SK-MEL-5 (cell line): Measurements from ENCODE around the gene TMEM204. TPM values are rescaled to one million over a fixed set of nuclear protein-coding genes. Genes with fewer than 3 reads are reported as not detected.

Source experiments
- DNase-seq: peaks from one replicate; pipeline ENCODE4 v3.0.0-alpha.2; 2016; ENCODE audit warnings: low read depth, low spot score
- in situ Hi-C: cut with HindIII; loops from 2 replicates; pipeline ENCODE4 v1.10.0; 2016; ENCODE audit warnings: low sequenced_read_pairs, high pct_unique_total_duplicates, low pct_unique_long_range_greater_than_20kb
- polyA plus RNA-seq, 2 experiments: library from polyadenylated mRNA; depleted of rRNA; stranded (reverse); fragments of >200 nt; gene quantifications; 2 replicates each; pipeline ENCODE4 v1.2.3, GENCODE V29; 2015
- total RNA-seq: library from RNA; depleted of rRNA; stranded (reverse); fragments of >200 nt; shearing (Covaris generic); gene quantifications from 2 replicates; pipeline ENCODE4 v1.2.3, GENCODE V29; 2014; rRNA removed

TMEM204 gene
- not detected in 2 replicates for total RNA-seq
- not detected in 2 replicates for polyA plus RNA-seq (2015; cell fraction: cytosol; rRNA removed)
- polyA plus RNA-seq (2015; cell fraction: nucleus; rRNA removed): not detected in 2 replicates

DNA sequence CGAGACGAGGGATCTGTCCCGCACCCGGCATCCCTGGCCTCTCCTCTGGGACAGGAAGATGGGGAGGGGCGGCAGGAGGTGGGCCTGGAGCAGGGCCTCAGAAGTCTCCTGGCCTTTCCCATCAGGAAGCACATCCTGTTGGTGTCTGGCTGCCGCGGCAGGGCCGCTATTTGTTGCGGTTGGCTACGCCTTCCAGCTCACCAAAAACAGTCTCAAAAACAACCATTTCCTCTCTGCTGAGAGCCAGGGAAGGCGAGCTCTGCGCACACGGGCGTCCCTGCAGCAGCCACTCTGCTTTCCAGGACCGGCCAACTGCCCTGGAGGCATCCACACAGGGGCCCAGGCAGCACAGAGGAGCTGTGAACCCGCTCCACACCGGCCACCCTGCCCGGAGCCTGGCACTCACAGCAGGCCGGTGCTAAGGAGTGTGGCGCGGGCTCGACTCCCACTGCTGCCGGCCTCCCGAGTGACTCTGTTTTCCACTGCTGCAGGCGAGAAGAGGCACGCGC, at the start of gene TMEM204:
TSS of gene TMEM204 (plus strand) at position 224 of the 509 bp plus-strand sequence. CDS start 610 bp downstream, outside the sequence.
- no peak for DNase-seq
- in situ Hi-C loops: no loop called here

DNA sequence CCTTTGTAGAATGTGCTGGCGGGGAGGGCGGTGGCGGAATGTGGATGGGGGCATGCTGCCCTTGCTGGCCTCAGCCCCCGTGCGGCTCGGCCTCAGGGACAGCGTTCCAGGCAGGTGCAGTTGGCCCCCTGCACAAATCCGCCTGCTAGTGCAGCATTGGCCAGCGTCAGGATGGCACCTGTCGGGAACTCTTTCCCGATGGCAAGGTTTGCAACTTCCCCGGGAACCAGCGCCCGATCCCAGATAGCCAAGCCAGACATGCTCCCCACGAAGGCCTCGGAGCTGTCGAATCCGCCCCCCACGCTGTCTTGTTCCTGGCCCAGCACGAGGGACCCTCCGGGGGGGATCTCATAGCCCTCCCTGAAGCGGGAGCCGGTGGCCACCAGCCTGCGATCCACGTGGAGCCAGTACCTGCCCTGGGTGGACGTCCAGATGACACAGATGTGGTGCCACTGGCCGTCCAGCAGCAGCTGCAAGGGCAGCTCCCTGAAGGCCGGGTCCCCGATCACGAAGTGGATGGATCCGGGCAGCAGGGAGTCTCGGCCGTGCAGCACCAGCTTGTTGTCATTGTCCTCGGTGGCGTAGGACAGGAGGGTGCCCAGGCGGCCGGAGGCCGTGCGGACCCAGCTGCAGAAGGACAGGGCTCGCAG, 47.5 kb upstream of the TMEM204 start:
- no peak for DNase-seq
- in situ Hi-C loops: no loop called here

DNA sequence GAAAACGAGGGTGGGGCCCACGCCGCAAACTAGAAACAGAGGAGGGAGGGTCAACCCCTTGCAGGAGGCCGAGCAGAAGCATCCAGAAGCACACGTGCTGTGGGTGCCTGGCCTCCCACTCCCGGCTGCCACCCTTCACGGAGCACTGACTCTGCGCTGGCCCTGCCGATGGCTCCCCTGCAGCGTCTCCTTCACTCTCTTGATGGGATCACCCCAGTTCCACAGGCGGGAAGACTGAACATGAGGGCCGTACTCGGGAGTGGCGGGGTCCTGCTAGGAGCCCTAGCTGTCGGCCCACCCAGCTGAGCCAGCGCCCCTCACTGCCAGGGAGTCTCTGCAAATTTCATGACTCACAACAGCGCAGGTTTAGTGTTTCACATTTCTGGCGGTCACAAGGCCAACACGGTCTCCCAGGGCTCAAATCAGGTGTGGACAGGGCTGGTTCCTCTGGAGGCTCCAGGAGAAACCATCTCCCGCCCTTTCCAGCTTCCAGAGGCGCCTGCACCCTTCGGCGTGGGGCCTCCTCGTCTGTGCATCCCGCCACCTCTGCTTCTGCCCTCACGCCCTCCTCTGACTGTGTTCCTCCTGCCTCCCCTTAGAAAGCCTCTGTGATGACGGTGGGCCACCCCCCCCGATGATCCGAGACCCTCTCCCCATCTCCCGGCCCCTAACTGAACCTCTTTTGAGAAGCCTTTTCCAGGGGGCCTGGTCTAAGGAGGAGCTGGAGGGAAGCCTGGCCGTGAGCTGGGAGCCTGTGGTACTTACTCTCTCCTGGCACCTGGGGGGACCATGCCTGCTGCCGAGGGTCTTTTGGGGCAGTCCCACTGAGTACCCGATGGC, 46.7 kb upstream of the TMEM204 start:
- no peak for DNase-seq
- in situ Hi-C loops: no loop called here

DNA sequence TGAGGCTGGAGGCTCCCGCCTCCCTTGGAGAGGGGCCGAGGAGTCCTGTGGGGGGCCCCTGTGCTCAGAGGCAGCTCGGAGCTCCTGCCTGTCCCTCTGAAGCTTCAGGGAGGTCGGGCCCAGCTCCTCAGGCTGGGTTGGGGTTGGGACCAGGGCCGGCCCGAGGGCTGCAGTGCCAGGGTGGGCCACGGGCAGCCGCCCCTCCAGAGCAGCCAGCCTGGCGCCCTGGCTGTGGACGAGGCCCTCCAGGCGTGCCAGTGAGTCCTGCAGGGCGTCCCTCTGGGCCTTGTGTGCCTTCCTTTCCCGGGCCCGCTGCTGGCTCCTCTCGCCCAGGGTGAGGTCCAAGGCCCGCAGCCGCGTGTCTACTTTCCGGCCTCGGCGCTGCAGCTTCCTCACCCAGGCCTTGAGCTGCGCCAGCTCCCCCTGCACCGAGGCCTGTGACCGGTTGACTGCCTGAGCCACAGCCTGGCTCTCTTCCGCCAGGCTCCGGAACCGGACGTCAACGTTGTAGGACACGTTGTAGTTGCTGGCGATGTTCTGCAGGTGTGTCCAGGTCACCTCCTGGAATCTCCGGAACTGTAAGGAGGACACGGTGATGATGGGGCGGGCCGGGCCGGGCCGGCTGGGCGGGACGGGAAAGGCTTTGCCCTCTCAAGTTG, 45.9 kb upstream of the TMEM204 start:
- DNase-seq: no peak
- in situ Hi-C loops: no loop called here

DNA sequence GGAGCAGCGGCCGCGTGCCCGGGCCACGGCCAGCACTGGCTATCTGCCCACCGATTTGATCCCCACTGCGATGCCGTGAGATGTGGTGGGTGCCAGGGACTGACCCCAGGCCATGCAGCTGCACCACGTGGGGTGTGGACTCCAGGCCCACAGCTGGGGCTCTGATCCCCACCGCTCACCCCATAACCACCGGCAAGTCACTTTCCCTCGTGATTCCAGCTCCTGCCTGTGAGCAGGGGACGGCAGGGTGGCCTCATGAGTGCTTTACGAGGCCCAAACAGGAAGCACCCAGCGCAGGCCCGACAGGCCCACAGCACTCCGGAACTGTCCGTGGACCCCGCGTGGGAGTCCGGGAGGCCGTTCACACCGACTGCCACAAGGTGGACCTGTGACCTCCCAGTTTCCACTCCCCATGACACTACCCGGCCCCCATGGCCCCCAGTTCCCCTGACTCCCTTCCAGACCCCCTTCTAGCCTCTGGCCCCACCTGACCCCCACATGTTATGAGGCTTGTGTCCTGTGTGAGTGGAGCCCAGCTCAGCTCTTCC, 45.3 kb upstream of the TMEM204 start:
- DNase-seq: no peak
- in situ Hi-C loops: no loop called here

DNA sequence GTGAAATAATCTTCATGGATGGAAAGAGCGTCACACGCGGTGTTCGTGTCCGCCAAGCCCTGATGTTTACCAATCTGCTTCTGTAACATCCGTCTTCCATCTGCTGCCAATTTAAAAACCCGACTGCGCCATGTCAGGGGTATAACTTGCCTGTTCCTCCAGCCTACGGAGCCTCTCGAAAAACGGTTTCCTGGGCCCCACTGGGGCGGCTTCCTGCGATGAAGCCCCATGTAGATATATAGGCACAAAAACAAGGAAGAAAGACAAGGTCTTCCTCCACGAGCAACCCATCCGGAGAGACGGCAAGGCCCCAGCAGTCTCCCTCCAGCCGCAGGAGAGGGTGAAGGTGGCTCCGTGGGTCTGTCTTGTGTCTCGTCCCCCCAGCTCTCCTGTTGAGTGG, 44.8 kb upstream of the TMEM204 start, which contains the start of gene PTX4:
TSS of gene PTX4 (minus strand) at position 326 of the 400 bp plus-strand sequence. CDS start at position 291, 35 bp downstream.
- in situ Hi-C loops: no loop called here
- no peak for DNase-seq

DNA sequence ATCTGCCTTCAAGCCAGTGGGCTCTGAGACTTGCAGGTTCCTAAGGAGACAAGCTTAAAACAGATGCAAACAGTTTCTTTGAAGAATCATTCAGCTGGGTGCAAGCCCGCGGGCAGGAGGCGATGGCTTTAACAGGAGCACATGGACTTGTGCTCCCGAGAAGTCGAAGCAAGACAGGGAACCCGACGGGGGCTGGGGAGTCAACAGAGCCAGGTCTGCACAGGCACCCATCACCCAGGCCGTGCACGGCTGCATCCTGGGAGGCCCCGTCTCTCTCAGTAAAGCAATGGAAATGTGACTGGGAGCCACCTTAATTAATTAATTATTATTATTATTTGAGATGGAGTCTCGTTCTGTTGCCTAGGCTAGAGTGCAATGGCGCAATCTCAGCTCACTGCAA, 44.4 kb upstream of the TMEM204 start:
- in situ Hi-C loops: no loop called here
- DNase-seq: no peak

DNA sequence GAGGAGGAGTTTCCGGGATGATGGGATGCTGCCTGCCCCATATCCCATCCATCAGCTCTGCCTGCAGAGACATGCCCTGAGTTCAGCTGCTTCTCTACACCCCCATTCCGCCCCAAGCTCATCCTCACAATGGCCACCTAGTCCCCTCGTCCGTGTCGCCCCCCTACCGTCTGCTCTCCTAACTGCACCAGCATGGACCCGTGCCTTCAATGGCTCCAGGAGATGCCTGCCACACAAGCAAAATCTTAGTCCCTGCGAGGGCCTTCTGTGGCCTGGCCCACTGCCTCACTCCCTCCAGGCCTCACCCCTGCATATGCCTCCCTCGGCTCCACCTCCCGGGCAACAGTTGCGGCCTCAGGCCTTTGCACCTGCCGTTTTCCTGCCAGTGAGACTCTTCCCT, 42.1 kb upstream of the TMEM204 start:
- DNase-seq: no peak
- in situ Hi-C loops: no loop called here

DNA sequence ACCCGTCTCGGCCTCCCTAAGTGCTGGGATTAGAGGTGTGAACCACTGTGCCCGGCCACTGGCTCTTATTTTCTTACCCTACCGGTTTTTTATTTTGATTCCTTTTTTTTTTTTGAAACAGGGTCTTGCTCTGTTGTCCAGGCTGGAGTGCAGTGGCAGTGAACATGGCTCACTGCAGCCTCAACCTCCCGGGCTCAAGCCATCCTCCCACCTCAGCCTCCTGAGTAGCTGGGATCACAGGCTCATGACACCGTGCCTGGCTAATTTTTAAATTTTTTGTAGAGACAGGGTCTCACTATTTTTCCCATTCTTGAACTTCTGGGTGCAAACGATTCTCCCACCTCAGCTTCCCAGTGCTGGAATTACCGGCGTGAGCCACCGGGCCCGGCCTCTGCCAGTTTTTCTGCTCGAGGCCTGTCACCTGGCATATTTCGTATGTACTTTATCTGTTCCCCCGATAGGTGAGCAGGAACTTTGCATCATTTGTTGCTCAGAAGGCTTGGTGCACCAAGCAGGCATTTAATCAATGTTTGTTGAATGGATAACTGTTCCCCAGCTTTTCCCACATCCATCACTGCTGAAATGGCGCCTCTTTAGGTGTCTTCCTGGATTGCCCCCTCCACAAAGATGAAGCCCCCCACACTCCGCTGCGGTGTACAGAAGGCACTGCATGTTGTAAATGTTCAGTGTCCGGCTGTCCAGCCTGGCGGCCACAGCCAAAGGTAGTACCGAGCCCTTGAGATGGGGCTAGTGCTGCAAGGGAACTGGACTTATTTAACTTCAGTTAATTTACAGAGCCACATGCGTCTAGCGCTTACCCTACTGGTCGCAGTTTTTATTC, 41.2 kb upstream of the TMEM204 start:
- in situ Hi-C loops: no loop called here
- DNase-seq: no peak

DNA sequence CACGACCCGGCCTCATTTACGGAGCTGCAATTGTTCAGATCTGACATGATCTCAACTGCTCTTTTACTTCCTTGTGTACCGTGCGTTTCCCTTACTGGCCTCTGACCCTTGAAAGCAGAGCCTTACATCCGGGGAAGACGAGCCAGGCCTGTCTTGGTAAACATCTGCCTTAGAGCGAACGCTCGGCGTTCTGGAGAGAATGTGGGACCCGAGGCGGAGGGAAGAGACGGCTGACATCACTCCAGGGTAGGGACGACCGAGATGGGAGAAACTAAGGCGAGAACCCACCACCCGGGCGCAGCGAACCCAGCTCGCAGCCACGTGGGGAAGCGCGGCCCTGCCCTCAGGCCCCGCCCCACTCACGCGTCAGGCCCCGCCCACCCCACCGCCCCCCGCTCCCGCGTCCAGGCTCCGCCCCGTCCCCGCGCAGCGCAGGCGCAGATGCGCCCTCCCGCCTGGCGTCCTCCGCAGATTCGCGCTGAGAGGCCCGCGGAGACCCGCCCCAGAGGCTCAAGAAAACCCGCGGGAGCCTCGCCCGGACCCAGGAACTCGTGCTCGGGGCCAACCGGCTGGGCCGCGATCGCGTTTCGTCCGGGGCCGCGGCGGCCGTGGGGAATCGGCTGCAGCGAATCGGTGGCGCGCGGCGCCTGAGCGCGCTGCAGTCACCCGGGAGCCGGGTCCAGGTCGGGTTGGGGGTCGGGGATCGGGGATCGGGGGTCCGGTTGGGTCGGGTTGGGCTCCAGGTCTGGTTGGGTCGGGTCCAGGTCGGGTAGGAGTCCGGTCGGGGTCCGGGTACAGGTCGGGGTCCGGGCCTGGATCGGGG, 40.3 kb upstream of the TMEM204 start, which contains the start of gene TELO2:
TSS of gene TELO2 (plus strand) at position 438 of the 823 bp plus-strand sequence. CDS start 922 bp downstream, outside the sequence.
- in situ Hi-C loops: no loop called here
- peak; percentile 65 for DNase-seq

DNA sequence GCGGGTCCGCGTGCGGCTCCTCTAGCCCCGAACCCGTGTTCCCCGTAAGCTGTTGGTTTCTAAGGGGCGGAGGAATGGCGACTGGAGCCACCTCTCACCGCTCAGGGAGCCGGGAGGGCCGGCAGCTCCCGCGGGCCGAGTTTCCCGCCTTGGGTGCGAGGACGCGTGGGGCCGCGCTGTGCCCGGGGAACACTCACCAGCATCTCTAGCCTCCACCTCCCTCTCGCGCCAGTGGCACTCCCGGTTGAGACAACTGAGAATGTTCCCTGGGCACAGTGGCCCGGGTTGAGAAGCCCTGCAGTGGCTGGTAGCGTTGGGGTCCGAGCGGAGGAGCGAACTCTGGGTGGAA, 39.7 kb upstream of the TMEM204 start:
- in situ Hi-C loops: no loop called here
- no peak for DNase-seq

DNA sequence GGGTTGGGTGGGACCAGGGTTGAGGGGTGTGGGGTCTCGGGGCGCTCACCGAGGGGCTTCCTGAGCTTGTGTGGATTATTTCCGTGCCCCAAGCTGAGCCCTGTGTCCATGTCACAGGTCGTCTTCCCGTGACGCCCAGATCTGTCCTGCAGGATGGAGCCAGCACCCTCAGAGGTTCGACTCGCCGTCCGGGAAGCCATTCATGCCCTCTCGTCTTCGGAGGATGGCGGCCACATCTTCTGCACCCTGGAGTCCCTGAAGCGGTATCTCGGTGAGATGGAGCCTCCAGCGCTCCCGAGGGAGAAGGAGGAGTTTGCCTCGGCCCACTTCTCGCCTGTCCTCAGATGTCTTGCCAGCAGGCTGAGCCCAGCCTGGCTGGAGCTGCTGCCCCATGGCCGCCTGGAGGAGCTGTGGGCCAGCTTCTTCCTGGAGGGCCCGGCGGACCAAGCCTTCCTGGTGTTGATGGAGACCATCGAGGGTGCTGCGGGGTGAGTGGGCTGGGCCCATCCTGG, 39.3 kb upstream of the TMEM204 start:
- in situ Hi-C loops: no loop called here
- peak; percentile 61 for DNase-seq

DNA sequence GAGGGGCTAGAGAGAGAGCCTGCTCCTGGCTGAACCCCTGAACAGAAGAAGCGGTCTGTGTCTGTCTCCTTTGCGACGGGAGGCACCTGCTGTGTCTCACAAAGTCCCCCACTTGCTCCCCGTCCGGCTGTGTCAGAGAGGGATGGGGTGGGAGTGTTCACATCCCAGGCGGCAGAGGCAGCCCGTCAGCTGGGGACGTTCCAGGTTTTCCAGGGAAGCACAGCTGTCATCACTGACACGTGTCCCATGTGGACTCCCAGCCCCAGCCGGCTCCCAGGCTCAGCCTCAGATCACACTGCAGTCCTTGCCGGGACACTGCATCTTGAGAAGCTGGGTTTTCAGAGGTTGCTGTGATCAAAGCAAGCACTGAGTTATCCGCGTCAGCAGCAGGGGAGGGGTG, 38.8 kb upstream of the TMEM204 start:
- no peak for DNase-seq
- in situ Hi-C loops: no loop called here

DNA sequence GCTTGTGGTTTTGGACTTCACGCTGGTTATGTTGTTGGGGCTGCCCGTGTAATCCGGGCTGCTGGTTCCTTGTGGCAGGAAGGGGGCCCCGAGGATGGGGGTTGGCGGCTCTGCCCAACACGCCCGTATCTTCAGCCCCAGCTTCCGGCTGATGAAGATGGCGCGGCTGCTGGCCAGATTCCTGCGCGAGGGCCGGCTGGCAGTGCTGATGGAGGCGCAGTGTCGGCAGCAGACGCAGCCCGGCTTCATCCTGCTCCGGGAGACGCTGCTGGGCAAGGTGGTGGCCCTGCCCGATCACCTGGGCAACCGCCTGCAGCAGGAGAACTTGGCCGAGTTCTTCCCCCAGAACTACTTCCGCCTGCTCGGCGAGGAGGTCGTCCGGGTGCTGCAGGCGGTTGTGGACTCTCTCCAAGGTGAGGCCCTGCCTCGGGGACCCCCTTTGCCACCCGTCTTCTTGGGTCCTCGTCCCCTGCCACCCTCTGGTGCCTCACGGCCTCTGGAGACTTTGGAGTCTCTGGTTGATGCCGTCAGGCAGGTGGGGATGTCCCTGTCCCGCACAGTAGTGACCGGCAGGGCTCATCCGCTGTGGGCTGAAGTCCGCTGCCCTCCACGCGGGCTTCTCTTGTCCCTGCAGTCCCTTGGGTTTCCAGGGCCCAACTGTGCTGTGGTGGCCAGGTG, 38.1 kb upstream of the TMEM204 start:
- in situ Hi-C loops: no loop called here
- DNase-seq: no peak

DNA sequence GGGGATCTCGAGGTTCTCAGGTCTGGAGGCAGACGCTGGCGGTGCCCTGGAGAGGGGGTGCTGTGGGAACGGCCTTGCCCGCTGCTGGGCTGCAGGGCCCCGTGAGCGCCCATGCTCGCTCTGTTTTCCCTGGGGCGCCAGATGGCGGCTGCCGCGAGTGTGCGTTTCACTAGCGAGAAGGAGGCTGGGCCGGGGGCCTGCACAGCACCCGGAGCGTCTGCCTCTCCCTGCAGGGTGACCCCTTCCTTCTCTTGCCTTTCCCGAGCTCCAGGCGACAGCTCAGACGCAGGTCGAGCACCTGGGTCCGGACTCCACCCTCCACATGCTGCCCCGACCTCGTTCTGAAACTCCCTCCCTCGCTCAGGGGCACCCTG, 37.6 kb upstream of the TMEM204 start:
- in situ Hi-C loops: no loop called here
- no peak for DNase-seq

DNA sequence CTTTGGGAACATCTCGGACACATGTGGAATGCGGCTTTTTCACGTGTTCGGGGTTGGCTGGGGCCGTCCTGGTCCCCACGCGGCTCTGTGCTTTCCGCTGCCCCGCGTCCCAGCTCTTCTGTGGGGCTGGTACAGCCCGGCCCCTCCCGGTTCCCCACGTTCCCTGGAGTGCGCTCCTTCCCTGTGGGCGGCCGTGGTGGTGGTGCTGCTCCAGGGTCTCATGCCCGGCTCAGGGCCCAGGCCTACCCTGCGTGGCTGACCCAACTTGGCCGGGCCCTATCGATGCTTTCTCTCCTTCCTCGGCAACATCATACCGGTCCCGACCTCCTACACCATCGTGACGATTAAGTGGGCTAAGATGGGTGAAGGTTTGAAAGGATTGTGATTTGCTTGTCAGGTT, 37.0 kb upstream of the TMEM204 start:
- DNase-seq: no peak
- in situ Hi-C loops: no loop called here
